GM12878 (cell line): ENCODE results near the gene COL18A1. TPM values are rescaled to one million over a fixed set of nuclear protein-coding genes. Genes with fewer than 3 reads are reported as not detected.

Experiments
- ATAC-seq: fragments of 200-7000 bp; cut with Tn5 transposase; 3 replicates; pipeline ENCODE4 v1.9.1; 2020; ENCODE audit warnings: mild to moderate bottlenecking, moderate library complexity
- BruUV-seq: library from RNA; stranded (reverse); fragments of 400-500 nt; replicated peaks from 2 replicates; lab custom pipeline; 2021; lab: Mats Ljungman, UMichigan
- CTCF ChIA-PET: fragments of 300-600 bp; sonication (Branson Sonifier 250); formaldehyde crosslinking; extraction: SDS; loops from one replicate; lab custom pipeline; 2021; ENCODE audit warnings: inconsistent platforms; lab: Yijun Ruan, JAX
- POLR2A ChIA-PET: fragments of 350-600 bp; formaldehyde crosslinking; extraction: SDS; loops from one replicate; lab custom pipeline; 2021; ENCODE audit warnings: inconsistent platforms; lab: Charles Lee
- RAD21 ChIA-PET: fragments of 300-600 bp; sonication (Branson Sonifier 250); formaldehyde crosslinking; loops from one replicate; lab custom pipeline; 2023; ENCODE audit warnings: antibody characterized with exemption; ENCODE audit not compliant: unreplicated experiment; lab: Charles Lee
- SMC1A ChIA-PET: fragments of 300-600 bp; sonication (Branson Sonifier 250); formaldehyde crosslinking; loops from one replicate; lab custom pipeline; 2023; ENCODE audit not compliant: unreplicated experiment, uncharacterized antibody; lab: Charles Lee
- DNase-seq: peaks from one replicate; pipeline ENCODE4 v3.0.0-alpha.2; 2011; ENCODE audit warnings: low read depth, low spot score
- FAIRE-seq: peaks from 3 replicates; lab custom pipeline; 2011; peaks lifted over from hg19 to GRCh38; lab: Jason Lieb, UNC
- H2AFZ ChIP-seq: 2 replicates; pipeline ENCODE4 v1.6.0; 2011; ENCODE audit warnings: low read depth, low read length, control low read depth; ENCODE audit not compliant: control insufficient read depth
- H3K27ac ChIP-seq: 2 replicates; pipeline ENCODE4 v1.5.1; 2011; ENCODE audit warnings: control low read depth; ENCODE audit not compliant: control insufficient read depth, insufficient read depth
- H3K27me3 ChIP-seq, 2 experiments: replicated peaks in 1 of 2; 2 replicates each; pipeline versions ENCODE4 v1.6.0 to v1.6.1; 2011; ENCODE audit warnings: low read length in 1 of 2; ENCODE audit not compliant: control insufficient read depth in 2 of 2, insufficient read depth in 2 of 2
- H3K36me3 ChIP-seq, 2 experiments: 2 replicates each; pipeline ENCODE4 v1.5.1; 2011; ENCODE audit warnings: low read length in 1 of 2; ENCODE audit not compliant: control insufficient read depth in 2 of 2, insufficient read depth in 2 of 2
- H3K4me1 ChIP-seq: 2 replicates; pipeline ENCODE4 v1.6.1; 2011; ENCODE audit warnings: mild to moderate bottlenecking, low read length, moderate library complexity, mixed read lengths; ENCODE audit not compliant: control insufficient read depth, insufficient read depth
- H3K4me2 ChIP-seq: 2 replicates; pipeline ENCODE4 v1.6.0; 2011; ENCODE audit warnings: control low read depth; ENCODE audit not compliant: control insufficient read depth, insufficient read depth
- H3K4me3 ChIP-seq: fragments of 200-600 bp; sonication (generic); 2 replicates; pipeline ENCODE4 v1.5.1; 2016
- H3K79me2 ChIP-seq: 2 replicates; pipeline ENCODE4 v1.6.0; 2011; ENCODE audit warnings: low read length; ENCODE audit not compliant: control insufficient read depth, insufficient read depth
- H3K9ac ChIP-seq: 2 replicates; pipeline ENCODE4 v1.8.0; 2011; ENCODE audit warnings: low read length, control low read depth, mixed read lengths; ENCODE audit not compliant: control insufficient read depth, insufficient read depth
- H3K9me3 ChIP-seq: replicated peaks from 3 replicates; pipeline ENCODE4 v1.5.1; 2011; ENCODE audit warnings: mild to moderate bottlenecking, low read length; ENCODE audit not compliant: control insufficient read depth, insufficient read depth
- H4K20me1 ChIP-seq: 2 replicates; pipeline ENCODE4 v1.6.0; 2011; ENCODE audit not compliant: control insufficient read depth, insufficient read depth
- CREB1 ChIP-seq: IDR thresholded peaks from 2 replicates; pipeline ENCODE4 v1.6.1; 2012; ENCODE audit warnings: low read depth, mild to moderate bottlenecking, inconsistent platforms
- TBL1XR1 ChIP-seq: IDR thresholded peaks from 2 replicates; pipeline ENCODE4 v1.6.1; 2012; ENCODE audit warnings: low read depth, low read length, improper control_type of control experiment
- YBX1 ChIP-seq: fragments of 450-650 bp; IDR thresholded peaks from 2 replicates; pipeline ENCODE4 v1.6.1; 2016; ENCODE audit warnings: antibody characterized with exemption
- ZNF207 ChIP-seq: fragments of 450-650 bp; IDR thresholded peaks from 2 replicates; pipeline ENCODE4 v1.6.1; 2014; ENCODE audit warnings: antibody characterized with exemption, mild to moderate bottlenecking, borderline replicate concordance
- WGBS: methylation state at CpG from one replicate; pipeline ENCODE4 v1.1.6; 2016; ENCODE audit warnings: low lambda C conversion rate; ENCODE audit not compliant: insufficient replicate concordance, insufficient coverage; ENCODE audit errors: missing lambda C conversion rate; 5-methylcytosine and 5-hydroxymethylcytosine counted together
- in situ Hi-C: fragments of 300-500 bp; cut with MboI; formaldehyde crosslinking; loops from 9 replicates; pipeline ENCODE4 v1.14.3; 2018; ENCODE audit warnings: mixed read lengths
- intact Hi-C: fragments of 100-400 bp; cut with micrococcal nuclease; formaldehyde crosslinking; loops from one replicate; pipeline ENCODE4 v1.14.2; 2022; ENCODE audit not compliant: unreplicated experiment
- polyA plus RNA-seq, 11 experiments: library from polyadenylated mRNA; depleted of rRNA in 4 of 11; unstranded in 6 of 11; stranded (reverse) in 5 of 11; fragments of >200 nt; fragmentation: Nextera tagmentation in 4 of 11; fragmentation: Illumina TruSeq in 1 of 11; extraction: Ambion mirVana in 4 of 11; extraction: Trizol in 1 of 11; gene quantifications; 1 replicate in 1 of 11; 2 replicates in 10 of 11; pipeline versions ENCODE4 v1.2.1 to v1.2.3, GENCODE V29; 2011 to 2016; ENCODE audit warnings: inconsistent platforms in 2 of 11, missing spikeins in 2 of 11, low read depth in 1 of 11
- total RNA-seq, 4 experiments: library from RNA; depleted of rRNA in 3 of 4; stranded (reverse); fragments of >200 nt in 3 of 4; fragmentation: Illumina TruSeq in 1 of 4; extraction: Trizol in 1 of 4; gene quantifications; 2 replicates each; pipeline versions ENCODE4 v1.2.1 to v1.2.3, GENCODE V29; 2013 to 2021
- TF ChIP-seq, protein P1 (sequence below): IDR thresholded peaks from 2 replicates; pipeline ENCODE4 v1.6.1; 2012; ENCODE audit warnings: low read depth, low read length, improper control_type of control experiment
- TF ChIP-seq, protein P2 (sequence below): fragments of 450-650 bp; formaldehyde crosslinking; IDR thresholded peaks from 2 replicates; pipeline ENCODE4 v1.4.0; 2022; ENCODE audit warnings: mild to moderate bottlenecking, moderate library complexity
- TF ChIP-seq, protein P3 (sequence below): IDR thresholded peaks from 2 replicates; pipeline ENCODE4 v1.6.1; 2012; ENCODE audit warnings: low read depth, low read length, improper control_type of control experiment
- TF ChIP-seq, protein P4 (sequence below): IDR thresholded peaks from 2 replicates; pipeline ENCODE4 v1.6.1; 2011; ENCODE audit warnings: borderline replicate concordance, low read depth, mild to moderate bottlenecking, moderate library complexity, mixed read lengths, low read length; ENCODE audit not compliant: insufficient read depth; ENCODE audit errors: extremely low read length

The COL18A1 gene
- total and polyA plus RNA-seq, 10 of the 15 experiments (the other 5 are each of a cell fraction or from before 2014, with no cell fraction given), result under 0.01 to 0.49 (median 0.09) TPM; not detected in 3

DNA sequence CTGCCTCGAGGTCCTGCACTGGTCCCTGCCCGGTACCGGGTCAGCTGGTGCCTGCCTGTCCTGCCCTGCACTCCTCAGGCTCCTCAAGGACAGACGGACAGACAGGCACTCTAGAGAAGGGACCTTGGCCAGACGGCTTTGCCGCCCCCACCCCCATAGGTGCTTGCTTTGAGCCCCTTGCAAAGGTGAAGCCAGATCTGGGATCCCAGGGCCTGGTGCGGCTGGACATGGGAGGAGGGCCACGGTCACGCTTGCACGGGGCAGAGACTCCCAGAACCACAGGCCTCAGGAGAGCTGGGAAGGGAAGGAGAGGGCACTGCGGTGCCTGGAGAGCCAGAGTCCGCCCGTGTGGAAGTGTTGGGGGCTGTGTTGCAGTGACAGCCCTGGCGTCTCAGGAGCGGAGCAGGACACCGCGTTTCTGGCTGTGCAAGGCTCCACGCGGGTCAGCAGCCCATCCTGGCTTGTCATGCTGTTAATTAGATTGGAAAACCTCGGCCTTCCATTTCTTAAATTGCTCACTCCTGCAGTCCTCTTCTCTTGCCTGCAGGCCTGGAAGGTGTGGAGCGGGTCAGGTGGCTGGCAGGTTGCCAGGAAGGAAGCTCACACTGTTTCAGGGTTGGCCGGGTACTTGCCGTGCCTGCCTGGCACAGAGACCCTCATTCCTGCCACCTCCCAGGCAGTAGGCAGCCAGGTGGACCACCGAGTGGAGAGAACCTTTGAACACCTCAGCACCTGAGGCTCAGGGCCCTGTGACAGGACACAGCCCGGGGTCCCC is 16.3 kb downstream of the COL18A1 start:
- H3K36me3 ChIP-seq, result no peaks in the 10 kb centered on the region
- no peak overlapping the region for H2AFZ ChIP-seq
- in situ Hi-C loops (no loop called here), intact Hi-C loops (no loop called here)
- no peaks in the 10 kb centered on the region for H4K20me1 ChIP-seq
- ChIA-PET RAD21 (no interaction called here), POLR2A (no interaction called here), CTCF (interaction anchor here (1.7 kb wide), 1 partner anchor 281 kb away, joined by 4 read pairs; no protein-coding TSS in a partner anchor), SMC1A (no interaction called here)
- no peaks in the 10 kb centered on the region for H3K9me3 ChIP-seq
- ATAC-seq, result no peak
- WGBS, result 41% methylated on average over 24 of the region's 25 CpGs
- H3K27me3 ChIP-seq, result peaks cover 0 to 2% of the 10 kb centered on the region in 2 experiments; a peak in 1 of 4 replicates
- TF ChIP-seq TBL1XR1, result no peak
- TF ChIP-seq YBX1, result no peak
- TF ChIP-seq, protein P1, sequence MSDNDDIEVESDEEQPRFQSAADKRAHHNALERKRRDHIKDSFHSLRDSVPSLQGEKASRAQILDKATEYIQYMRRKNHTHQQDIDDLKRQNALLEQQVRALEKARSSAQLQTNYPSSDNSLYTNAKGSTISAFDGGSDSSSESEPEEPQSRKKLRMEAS, result no peak
- H3K79me2 ChIP-seq, result no peaks in the 10 kb centered on the region
- no peaks in the 10 kb centered on the region for H3K4me1 ChIP-seq
- H3K4me3 ChIP-seq, result no peak overlapping the region
- no peak overlapping the region for H3K9ac ChIP-seq
- no peak overlapping the region for H3K27ac ChIP-seq
- no peak for DNase-seq
- H3K4me2 ChIP-seq, result no peak overlapping the region
- no TSS peak for BruUV-seq
- FAIRE-seq, result no peak

DNA sequence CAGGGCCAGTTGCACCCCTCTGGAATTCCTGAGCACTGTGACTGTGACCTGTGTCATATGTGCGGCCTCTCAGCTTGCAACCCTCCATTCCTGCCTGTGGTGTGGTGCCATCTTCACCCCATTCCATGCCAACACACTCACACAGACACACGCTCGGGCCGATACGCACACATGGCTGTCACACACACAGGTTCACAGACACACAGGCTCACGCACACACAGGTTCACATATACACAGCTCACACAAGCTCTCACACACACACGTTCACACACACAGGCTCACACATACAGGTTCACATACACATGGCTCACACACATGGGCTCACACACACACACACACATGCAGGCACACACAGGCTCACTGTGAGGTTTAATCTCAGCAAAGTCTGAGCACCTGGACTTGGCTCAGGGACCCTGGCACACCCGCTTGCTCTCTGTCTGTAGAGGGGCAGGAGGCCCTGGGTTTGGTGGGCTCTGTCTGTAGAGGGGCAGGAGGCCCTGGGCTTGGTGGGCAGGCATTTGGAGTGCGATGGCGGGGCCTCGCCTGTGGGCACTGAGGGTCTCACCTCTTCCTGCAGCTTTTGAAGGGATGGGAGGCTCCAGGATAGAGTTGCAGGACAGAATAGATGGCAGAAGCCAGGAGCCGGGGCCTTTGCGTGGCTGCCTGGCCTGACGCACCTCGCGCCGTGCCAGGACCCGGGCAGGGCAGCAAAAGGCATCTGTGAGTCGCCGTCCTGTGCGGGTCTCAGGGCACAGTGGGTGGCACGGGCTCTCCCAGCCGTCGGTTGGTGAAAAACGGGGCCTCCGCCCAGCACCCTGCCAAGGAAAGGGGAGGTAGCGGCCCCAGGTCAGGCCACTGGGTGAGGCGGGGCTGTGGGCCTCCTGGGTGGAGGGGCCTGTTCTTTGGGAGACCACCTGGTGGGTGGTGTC is 17.1 kb downstream of the COL18A1 start:
- SMC1A ChIA-PET, result no interaction called here
- Histone ChIP-seq H2AFZ (no peak overlapping the region), H3K27me3 (peaks cover 0 to 2% of the 10 kb centered on the region in 2 experiments; a peak in 1 of 4 replicates), H3K9ac (no peak overlapping the region), H3K36me3 (no peaks in the 10 kb centered on the region), H3K4me1 (no peaks in the 10 kb centered on the region), H4K20me1 (no peaks in the 10 kb centered on the region), H3K27ac (no peak overlapping the region), H3K4me2 (no peak overlapping the region), H3K9me3 (no peaks in the 10 kb centered on the region), H3K79me2 (no peaks in the 10 kb centered on the region), H3K4me3 (no peak overlapping the region)
- RAD21 ChIA-PET, result no interaction called here
- ATAC-seq (no peak), FAIRE-seq (no peak), DNase-seq (no peak)
- POLR2A ChIA-PET, result no interaction called here
- in situ Hi-C loops, result no loop called here
- CTCF ChIA-PET, result no interaction called here
- intact Hi-C loops, result no loop called here
- 42% methylated on average over 28 of the region's 28 CpGs for WGBS
- BruUV-seq, result no TSS peak
- TF ChIP-seq, protein P2, sequence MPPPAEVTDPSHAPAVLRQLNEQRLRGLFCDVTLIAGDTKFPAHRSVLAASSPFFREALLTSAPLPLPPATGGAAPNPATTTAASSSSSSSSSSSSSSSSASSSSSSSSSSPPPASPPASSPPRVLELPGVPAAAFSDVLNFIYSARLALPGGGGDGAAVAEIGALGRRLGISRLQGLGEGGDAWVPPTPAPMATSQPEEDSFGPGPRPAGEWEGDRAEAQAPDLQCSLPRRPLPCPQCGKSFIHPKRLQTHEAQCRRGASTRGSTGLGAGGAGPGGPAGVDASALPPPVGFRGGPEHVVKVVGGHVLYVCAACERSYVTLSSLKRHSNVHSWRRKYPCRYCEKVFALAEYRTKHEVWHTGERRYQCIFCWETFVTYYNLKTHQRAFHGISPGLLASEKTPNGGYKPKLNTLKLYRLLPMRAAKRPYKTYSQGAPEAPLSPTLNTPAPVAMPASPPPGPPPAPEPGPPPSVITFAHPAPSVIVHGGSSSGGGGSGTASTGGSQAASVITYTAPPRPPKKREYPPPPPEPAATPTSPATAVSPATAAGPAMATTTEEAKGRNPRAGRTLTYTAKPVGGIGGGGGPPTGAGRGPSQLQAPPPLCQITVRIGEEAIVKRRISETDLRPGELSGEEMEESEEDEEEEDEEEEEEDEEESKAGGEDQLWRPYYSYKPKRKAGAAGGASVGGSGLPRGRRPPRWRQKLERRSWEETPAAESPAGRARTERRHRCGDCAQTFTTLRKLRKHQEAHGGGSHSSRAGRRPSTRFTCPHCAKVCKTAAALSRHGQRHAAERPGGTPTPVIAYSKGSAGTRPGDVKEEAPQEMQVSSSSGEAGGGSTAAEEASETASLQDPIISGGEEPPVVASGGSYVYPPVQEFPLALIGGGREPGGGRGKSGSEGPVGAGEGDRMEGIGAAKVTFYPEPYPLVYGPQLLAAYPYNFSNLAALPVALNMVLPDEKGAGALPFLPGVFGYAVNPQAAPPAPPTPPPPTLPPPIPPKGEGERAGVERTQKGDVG (CRISPR knock-in tag), result no peak
- TF ChIP-seq ZNF207 (no peak), CREB1 (no peak)
- TF ChIP-seq, protein P3, sequence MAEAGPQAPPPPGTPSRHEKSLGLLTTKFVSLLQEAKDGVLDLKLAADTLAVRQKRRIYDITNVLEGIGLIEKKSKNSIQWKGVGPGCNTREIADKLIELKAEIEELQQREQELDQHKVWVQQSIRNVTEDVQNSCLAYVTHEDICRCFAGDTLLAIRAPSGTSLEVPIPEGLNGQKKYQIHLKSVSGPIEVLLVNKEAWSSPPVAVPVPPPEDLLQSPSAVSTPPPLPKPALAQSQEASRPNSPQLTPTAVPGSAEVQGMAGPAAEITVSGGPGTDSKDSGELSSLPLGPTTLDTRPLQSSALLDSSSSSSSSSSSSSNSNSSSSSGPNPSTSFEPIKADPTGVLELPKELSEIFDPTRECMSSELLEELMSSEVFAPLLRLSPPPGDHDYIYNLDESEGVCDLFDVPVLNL, result no peak
- TF ChIP-seq, protein P4, sequence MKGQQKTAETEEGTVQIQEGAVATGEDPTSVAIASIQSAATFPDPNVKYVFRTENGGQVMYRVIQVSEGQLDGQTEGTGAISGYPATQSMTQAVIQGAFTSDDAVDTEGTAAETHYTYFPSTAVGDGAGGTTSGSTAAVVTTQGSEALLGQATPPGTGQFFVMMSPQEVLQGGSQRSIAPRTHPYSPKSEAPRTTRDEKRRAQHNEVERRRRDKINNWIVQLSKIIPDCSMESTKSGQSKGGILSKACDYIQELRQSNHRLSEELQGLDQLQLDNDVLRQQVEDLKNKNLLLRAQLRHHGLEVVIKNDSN, result no peak
